Urinary bladder (tissue), 4 donors: Measurements from ENCODE around the gene CHN2. TPM values are rescaled to one million over a fixed set of nuclear protein-coding genes. Genes with fewer than 3 reads are reported as not detected.

Experiments used
- DNase-seq: peaks from one replicate; pipeline ENCODE4 v3.0.0-alpha.2; 2015; ENCODE audit errors: extremely low spot score
- H3K27ac ChIP-seq: one replicate; pipeline ENCODE4 v1.5.1; 2013; ENCODE audit warnings: low read depth, mild to moderate bottlenecking, moderate library complexity
- H3K36me3 ChIP-seq: one replicate; pipeline ENCODE4 v1.6.1; 2013; ENCODE audit warnings: mild to moderate bottlenecking, moderate library complexity; ENCODE audit not compliant: insufficient read depth
- H3K4me1 ChIP-seq: one replicate; pipeline ENCODE4 v1.6.1; 2013; ENCODE audit warnings: mild to moderate bottlenecking, moderate library complexity; ENCODE audit not compliant: insufficient read depth
- H3K4me3 ChIP-seq: one replicate; pipeline ENCODE4 v1.5.1; 2013; ENCODE audit warnings: low read depth, low read length
- WGBS: extraction: QIAGEN DNeasy Blood & Tissue Kit; methylation state at CpG from one replicate; pipeline ENCODE4 v1.1.7; 2013; 5-methylcytosine and 5-hydroxymethylcytosine counted together
- polyA plus RNA-seq: library from polyadenylated mRNA; stranded (reverse); fragments of 200-250 nt; gene quantifications from one replicate; pipeline ENCODE4 v1.2.3, GENCODE V29; 2013
- total RNA-seq: library from RNA; depleted of rRNA; stranded (reverse); fragments of >200 nt; gene quantifications from one replicate; pipeline ENCODE4 v1.2.3, GENCODE V29; 2014
- donor health status: healthy with polysubstance abuse.
- donor health status: healthy.

Gene CHN2
- total and polyA plus RNA-seq, 2 donors, result 6.8 to 14.5 TPM

GRCh38 chr7:29345590-29345989 lies 151.0 kb downstream of the CHN2 start:
- Histone ChIP-seq H3K27ac (no peak overlapping the region), H3K4me3 (no peak overlapping the region), H3K4me1 (no peaks in the 10 kb centered on the region), H3K36me3 (no peaks in the 10 kb centered on the region)
- WGBS, result 82% methylated on average over 9 of the region's 9 CpGs
- no peak for DNase-seq

DNA sequence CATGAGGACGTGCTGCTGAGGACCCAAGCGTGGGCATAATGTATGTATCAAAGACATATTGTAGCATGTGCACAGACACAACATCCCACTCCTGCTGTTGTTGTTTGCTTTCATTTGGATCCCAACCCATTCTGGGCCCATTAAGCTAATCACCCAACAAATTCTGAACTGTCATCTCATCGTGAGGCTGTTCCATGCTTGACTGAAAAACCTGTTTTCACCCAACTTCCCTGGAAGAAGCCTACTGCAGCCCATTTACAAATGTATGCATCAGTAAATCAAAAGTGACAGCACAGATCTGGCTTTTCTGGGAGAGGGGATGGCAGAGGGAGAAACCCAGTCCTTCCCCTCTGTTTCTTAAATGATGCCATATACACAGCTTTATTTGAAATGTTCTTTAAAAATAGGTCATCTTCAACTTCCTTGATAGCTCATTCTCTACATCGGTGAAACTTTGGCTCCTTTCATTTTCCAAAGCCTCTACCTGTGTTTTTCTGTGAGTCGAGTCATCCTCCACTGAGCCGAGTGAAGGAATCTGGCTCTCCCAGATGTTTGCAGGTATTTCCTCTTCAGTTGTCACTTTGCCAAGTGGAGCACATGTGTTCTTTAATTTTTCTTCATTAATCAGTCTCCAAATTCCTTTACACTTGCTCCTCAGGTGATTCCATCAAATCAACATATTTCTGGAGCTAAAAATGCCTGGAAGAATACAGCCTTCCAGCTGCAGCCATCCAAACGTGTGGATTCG lies 151.8 kb downstream of the CHN2 start:
- Histone ChIP-seq H3K4me3 (no peak overlapping the region), H3K27ac (no peak overlapping the region), H3K4me1 (no peaks in the 10 kb centered on the region), H3K36me3 (no peaks in the 10 kb centered on the region)
- no peak for DNase-seq
- WGBS, result 86% methylated on average over 8 of the region's 8 CpGs

DNA sequence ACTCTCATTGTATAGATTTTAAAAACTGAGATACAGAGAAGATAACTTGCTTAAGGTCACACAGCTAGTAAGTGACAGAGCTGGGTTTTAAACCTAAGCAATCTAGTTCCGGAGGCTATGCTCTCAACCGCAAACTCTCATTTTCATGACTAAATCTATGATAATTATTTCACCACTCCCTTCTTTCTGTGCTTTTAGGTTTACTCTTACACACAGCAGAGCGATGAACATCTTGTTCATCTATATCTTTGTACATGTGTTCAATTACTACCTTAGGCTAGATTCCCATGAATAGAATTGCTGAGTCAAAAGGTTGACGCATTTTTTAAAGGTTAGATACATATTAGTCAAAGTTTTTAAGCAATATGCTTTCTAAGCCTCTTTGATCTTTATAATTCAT lies 154.8 kb downstream of the CHN2 start:
- no peak overlapping the region for H3K4me3 ChIP-seq
- DNase-seq, result no peak
- no peaks in the 10 kb centered on the region for H3K4me1 ChIP-seq
- no peaks in the 10 kb centered on the region for H3K36me3 ChIP-seq
- no peak overlapping the region for H3K27ac ChIP-seq
- WGBS, result 82% methylated on average over 4 of the region's 4 CpGs

GRCh38 chr7:29350351-29350750 lies 155.8 kb downstream of the CHN2 start:
- Histone ChIP-seq H3K4me3 (no peak overlapping the region), H3K27ac (no peak overlapping the region), H3K36me3 (no peaks in the 10 kb centered on the region), H3K4me1 (no peaks in the 10 kb centered on the region)
- DNase-seq, result no peak
- WGBS, result 84% methylated on average over 3 of the region's 3 CpGs

DNA sequence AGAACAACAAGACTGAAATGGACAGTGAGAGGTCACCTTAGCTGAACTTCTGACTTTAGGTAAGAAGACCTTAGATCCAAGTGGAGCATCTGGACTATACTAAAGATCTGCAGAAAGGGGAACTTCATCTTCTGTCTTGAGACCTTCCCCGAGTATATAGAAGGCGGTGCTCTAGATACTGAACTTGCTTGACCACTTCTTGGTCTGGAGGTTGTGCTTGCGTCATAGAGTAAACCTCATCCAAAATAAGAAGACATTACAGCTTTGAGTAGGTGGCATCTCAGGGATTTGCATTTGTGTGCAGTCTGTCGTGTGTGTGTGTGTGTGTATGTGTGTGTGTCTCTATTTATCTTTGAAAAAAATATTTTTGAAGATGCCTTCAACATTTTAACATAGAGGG lies 157.5 kb downstream of the CHN2 start:
- WGBS, result 82% methylated on average over 4 of the region's 4 CpGs
- H3K27ac ChIP-seq, result no peak overlapping the region

GRCh38 chr7:29353810-29354209 lies 159.2 kb downstream of the CHN2 start:
- Histone ChIP-seq H3K36me3 (no peaks in the 10 kb centered on the region), H3K4me1 (no peaks in the 10 kb centered on the region), H3K4me3 (no peak overlapping the region), H3K27ac (no peak overlapping the region)
- WGBS, result 62% methylated on average over 5 of the region's 5 CpGs
- no peak for DNase-seq

More for the DNA sequence above, 157.5 kb downstream of the CHN2 start:
- no peak for DNase-seq
- Histone ChIP-seq H3K4me3 (no peak overlapping the region), H3K4me1 (no peaks in the 10 kb centered on the region), H3K36me3 (no peaks in the 10 kb centered on the region)

GRCh38 chr7:29354340-29354739 lies 159.8 kb downstream of the CHN2 start:
- no peaks in the 10 kb centered on the region for H3K36me3 ChIP-seq
- H3K4me3 ChIP-seq, result no peak overlapping the region
- no peak overlapping the region for H3K27ac ChIP-seq
- no peaks in the 10 kb centered on the region for H3K4me1 ChIP-seq
- no peak for DNase-seq
- WGBS, result 89% methylated on average over 4 of the region's 4 CpGs

DNA sequence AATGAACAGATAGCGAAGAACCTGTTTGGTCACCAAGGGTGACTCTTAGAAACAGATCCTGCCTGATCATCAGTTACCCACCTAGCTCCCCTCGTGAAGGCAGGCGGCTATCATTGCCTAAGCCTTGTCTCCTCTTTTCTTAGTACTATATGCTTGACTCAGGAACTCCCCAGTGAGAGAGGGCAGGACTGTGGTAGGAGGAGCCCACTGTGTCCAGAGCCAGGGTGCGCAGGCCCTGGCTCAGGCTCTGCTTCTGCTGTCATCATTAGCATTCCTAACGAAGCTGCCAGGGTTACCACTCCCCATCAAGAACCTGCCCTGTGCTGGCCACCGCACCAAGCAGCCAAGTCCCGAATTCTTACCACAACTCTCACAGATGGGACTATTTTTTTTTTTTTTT lies 160.8 kb downstream of the CHN2 start:
- Histone ChIP-seq H3K36me3 (no peaks in the 10 kb centered on the region), H3K27ac (no peak overlapping the region), H3K4me3 (no peak overlapping the region), H3K4me1 (no peaks in the 10 kb centered on the region)
- no peak for DNase-seq
- 93% methylated on average over 7 of the region's 7 CpGs for WGBS

GRCh38 chr7:29356631-29357030 lies 162.1 kb downstream of the CHN2 start:
- Histone ChIP-seq H3K27ac (no peak overlapping the region), H3K36me3 (no peaks in the 10 kb centered on the region), H3K4me3 (no peak overlapping the region), H3K4me1 (no peaks in the 10 kb centered on the region)
- DNase-seq, result no peak
- WGBS, result 88% methylated on average over 9 of the region's 9 CpGs

- H3K36me3 ChIP-seq, result no peaks in the 10 kb centered on the region
- no peak overlapping the region for H3K27ac ChIP-seq
- 84% methylated on average over 4 of the region's 4 CpGs for WGBS
- H3K4me1 ChIP-seq, result no peaks in the 10 kb centered on the region
- DNase-seq, result no peak
- H3K4me3 ChIP-seq, result no peak overlapping the region
Observed at GRCh38 chr7:29359482-29360093, 165.0 kb downstream of the CHN2 start.

DNA sequence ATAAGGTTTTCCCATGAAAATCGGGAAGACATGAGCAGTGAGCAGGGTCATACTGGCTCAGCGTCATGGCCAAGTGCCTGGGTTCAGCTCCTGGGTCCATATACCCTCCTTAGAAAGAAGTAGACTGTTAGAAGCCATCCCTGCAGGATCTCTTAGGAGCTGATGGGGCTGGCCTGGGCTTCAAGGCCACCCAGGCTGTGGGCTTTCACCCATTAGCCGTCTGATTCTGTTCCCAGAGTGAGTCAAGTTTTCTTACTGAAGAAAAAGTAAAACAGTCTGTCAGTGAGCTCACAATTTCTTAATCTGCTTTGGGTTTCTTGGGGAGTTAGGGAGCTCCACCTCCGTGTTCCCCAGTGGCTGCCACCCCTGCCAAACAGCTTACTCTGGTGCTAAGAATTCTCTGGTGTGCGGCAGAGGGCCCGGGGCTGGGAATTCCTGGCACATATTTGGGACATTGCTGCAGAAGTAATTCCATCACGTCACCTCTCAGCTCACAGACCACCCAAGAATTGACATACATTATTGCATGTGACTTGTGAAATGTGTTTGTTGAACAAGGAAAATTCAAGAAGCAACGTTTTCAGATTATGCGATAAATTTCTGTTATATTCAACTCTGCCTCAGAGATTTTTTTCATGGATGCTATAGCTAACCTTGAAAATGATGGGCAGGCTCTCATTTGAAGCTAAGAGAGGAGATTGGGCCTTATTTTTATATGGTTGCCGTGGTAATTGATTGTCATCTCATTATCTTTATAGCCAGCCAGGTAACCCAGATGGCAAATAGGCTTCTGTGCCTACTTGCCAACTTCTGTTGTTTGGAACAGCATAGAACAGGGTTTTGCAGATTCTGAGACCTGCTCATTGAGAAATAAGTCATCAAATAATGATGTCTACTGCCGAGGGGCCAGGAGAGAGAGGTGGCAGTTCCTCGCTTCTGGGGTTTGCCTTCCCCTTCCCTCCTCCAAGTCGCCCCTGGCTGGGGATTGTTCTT lies 166.4 kb downstream of the CHN2 start:
- H3K4me1 ChIP-seq, result no peaks in the 10 kb centered on the region
- 66% methylated on average over 13 of the region's 13 CpGs for WGBS
- H3K27ac ChIP-seq, result no peak overlapping the region
- no peak for DNase-seq
- H3K4me3 ChIP-seq, result no peak overlapping the region
- no peaks in the 10 kb centered on the region for H3K36me3 ChIP-seq

DNA sequence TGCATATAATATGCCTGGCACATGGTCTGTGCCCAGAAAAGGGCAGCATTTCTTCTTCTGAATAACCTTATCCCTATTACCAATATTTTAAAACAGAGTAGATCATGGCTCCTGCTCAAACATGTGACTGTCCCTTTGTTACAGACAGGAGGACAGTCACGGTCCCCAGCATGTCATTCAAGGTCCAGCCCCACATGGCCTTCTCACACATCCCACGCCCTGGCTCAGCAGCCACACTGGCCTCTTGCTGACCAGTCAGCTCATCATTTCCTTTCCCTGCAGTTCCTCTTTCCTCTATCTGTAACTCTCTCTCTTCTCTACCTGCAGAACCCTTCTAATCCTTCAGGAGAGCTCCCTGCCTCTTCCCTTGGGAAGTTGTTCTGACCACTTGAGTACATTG lies 167.8 kb downstream of the CHN2 start:
- Histone ChIP-seq H3K4me3 (no peak overlapping the region), H3K27ac (no peak overlapping the region), H3K36me3 (no peaks in the 10 kb centered on the region), H3K4me1 (no peaks in the 10 kb centered on the region)
- WGBS, result 88% methylated on average over 2 of the region's 2 CpGs
- DNase-seq, result no peak

DNA sequence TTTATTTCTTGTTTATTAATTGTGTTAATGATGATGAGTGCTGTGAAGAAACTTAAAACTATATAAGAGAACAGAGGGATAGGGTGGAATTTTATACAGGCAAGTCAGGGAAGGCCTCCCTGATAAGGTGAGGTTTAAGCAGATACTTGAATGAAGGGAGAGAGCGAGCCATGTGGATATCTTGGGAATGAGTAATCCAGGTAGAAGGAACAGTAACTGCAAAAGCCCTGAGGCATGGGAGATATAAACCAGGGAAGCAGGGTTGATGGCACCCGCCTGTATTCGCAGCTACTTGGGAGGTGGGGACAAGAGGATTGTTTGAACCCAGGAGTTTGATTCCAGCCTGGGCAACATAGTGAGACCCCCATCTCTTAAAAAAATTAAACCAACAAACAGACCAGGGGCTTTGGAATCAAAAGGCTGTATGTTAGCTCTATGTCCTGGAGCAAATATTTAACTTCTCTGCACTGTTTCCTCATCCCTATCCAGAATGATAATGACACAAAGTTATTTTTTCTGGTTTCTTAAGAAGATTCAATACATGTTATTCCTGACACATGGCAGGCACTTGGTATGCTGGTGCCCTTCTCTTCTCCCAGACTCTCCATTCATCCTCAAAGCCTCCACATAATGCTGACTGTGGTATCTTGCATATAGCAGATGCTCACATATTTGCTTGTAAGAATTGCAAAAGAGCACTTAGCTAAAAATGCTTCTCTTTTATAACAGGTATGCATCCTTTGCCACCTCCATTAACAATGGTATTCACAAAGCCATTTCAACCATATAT lies 169.3 kb downstream of the CHN2 start:
- no peak overlapping the region for H3K27ac ChIP-seq
- H3K4me1 ChIP-seq, result no peaks in the 10 kb centered on the region
- DNase-seq, result no peak
- no peaks in the 10 kb centered on the region for H3K36me3 ChIP-seq
- 97% methylated on average over 3 of the region's 3 CpGs for WGBS
- H3K4me3 ChIP-seq, result no peak overlapping the region
